SK-N-MC (cell line): ENCODE results near the gene GGA2.

Experiments
- EZH2 ChIP-seq: fragments of 200-600 bp; sonication (generic); IDR thresholded peaks from one replicate; pipeline ENCODE4 v1.6.1; 2017; ENCODE audit warnings: antibody characterized with exemption
- FOXP2 ChIP-seq: optimal IDR thresholded peaks from 2 replicates; pipeline ENCODE3; 2011; ENCODE audit warnings: mild to moderate bottlenecking, moderate library complexity; ENCODE audit not compliant: insufficient read depth; ENCODE audit errors: extremely low read length, control extremely low read depth

GRCh38 chr16:23497543-23497868, 12.8 kb downstream of the GGA2 start:
- TF ChIP-seq FOXP2 (no peak), EZH2 (no peak)
